Measurements from ENCODE around the gene NAA11. TPM values are rescaled to one million over a fixed set of nuclear protein-coding genes. Genes with fewer than 3 reads are reported as not detected.

NAA11 gene
- total RNA-seq, 1 donor: not detected

DNA sequence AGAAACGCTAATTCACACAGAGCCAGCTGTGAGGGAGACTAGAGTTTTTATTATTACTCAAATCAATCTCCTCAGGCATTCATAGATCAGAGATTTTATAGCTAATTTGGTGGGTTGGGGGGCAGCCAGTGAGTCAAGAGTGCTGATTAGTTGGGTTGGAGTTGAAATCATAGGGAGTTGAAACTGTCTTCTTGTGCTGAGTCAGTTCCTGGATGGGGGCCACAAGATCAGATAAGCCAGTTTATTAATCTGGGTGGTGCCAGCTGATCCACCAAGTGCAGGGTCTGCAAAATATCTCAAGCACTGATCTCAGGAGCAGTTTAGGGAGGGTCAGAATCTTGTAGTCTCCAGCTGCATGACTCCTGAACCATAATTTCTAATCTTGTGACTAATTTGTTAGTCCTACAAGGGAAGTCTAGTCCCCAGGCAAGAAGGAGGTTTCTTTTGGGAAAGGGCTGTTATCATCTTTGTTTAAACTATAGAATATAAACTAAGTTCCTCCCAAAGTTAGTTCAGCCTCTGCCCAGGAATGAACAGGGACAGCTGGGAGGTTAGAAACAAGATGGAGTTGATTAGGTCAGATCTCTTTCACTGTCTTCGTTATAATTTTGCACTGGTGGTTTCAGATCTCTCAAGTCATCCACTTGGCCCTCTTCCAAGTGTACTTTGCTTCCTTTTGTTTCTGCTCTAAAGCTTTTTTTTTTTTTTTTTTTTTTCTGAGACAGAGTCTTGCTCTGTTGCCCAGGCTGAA, 5.4 kb upstream of the NAA11 start:
- Histone ChIP-seq H3K27me3 (ENCODE audit: insufficient read depth, low read length) (no peaks in the 10 kb centered on the region), H3K4me1 (ENCODE audit: insufficient read depth, low read length) (no peaks in the 10 kb centered on the region), H3K4me3 (ENCODE audit: low read length) (no peak overlapping the region), H3K9me3 (ENCODE audit: low read depth, low read length) (no peaks in the 10 kb centered on the region)

DNA sequence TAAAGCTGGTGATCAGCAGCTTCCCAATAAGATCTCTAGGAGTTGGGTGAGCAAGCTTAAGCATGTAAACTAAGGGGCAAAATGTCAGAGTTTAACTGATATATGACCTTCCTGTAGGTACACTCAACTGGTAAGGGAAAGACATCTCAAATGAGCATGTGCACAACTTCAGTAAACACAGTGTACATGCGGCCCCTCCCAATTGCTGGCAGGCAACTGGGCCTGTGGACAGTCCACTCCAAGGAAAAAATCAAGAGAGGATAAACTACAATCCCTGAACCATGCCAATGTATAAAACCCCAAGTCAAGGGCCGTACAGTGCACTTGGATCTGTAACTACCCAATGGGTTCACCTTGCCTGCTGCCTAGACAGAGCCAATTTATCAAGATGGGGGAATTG, 4.9 kb upstream of the NAA11 start:
- no peak overlapping the region for H3K4me3 ChIP-seq (ENCODE audit: low read length)
- H3K9me3 ChIP-seq (ENCODE audit: low read depth, low read length): no peaks in the 10 kb centered on the region
- no peaks in the 10 kb centered on the region for H3K4me1 ChIP-seq (ENCODE audit: insufficient read depth, low read length)
- no peaks in the 10 kb centered on the region for H3K27me3 ChIP-seq (ENCODE audit: insufficient read depth, low read length)

GRCh38 chr4:79325436-79325835, 425 bp downstream of the NAA11 start:
- Histone ChIP-seq H3K4me3 (ENCODE audit: low read length) (no peak overlapping the region), H3K4me1 (ENCODE audit: insufficient read depth, low read length) (no peaks in the 10 kb centered on the region)

DNA sequence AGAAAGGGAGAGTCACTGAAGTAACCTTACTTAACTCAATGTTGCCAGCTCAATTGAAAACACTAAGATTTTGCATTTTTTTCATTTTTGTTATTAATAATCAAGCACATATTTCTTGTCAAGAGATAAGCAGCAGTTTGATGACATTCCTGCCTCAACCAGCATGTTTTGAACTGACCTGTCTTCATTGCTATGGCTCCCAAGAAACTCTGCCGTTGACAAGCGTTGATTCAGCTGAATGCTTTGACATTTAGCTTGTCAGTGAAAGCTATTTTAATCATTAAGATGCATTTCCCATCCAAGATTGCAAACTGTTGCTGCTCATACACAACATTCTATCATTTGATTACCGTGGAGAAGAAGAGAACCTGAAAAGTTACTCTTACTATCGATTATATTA, 5.9 kb downstream of the NAA11 start:
- Histone ChIP-seq H3K4me1 (ENCODE audit: insufficient read depth, low read length) (no peaks in the 10 kb centered on the region), H3K4me3 (ENCODE audit: low read length) (no peak overlapping the region), H3K27me3 (ENCODE audit: insufficient read depth, low read length) (no peaks in the 10 kb centered on the region), H3K9me3 (ENCODE audit: low read depth, low read length) (no peaks in the 10 kb centered on the region)

More at GRCh38 chr4:79325436-79325835, 425 bp downstream of the NAA11 start:
- H3K9me3 ChIP-seq (ENCODE audit: low read depth, low read length): no peaks in the 10 kb centered on the region
- H3K27me3 ChIP-seq (ENCODE audit: insufficient read depth, low read length): no peaks in the 10 kb centered on the region

GRCh38 chr4:79317711-79318110, 8.2 kb downstream of the NAA11 start:
- H3K4me3 ChIP-seq (ENCODE audit: low read length): no peak overlapping the region

GRCh38 chr4:79315891-79316290, 10.0 kb downstream of the NAA11 start:
- no peaks in the 10 kb centered on the region for H3K27me3 ChIP-seq (ENCODE audit: insufficient read depth, low read length)
- H3K4me1 ChIP-seq (ENCODE audit: insufficient read depth, low read length): no peaks in the 10 kb centered on the region

More at GRCh38 chr4:79317711-79318110, 8.2 kb downstream of the NAA11 start:
- Histone ChIP-seq H3K9me3 (ENCODE audit: low read depth, low read length) (no peaks in the 10 kb centered on the region), H3K27me3 (ENCODE audit: insufficient read depth, low read length) (no peaks in the 10 kb centered on the region), H3K4me1 (ENCODE audit: insufficient read depth, low read length) (no peaks in the 10 kb centered on the region)

GRCh38 chr4:79311279-79311678, 14.6 kb downstream of the NAA11 start:
- no peaks in the 10 kb centered on the region for H3K4me1 ChIP-seq (ENCODE audit: insufficient read depth, low read length)
- no peaks in the 10 kb centered on the region for H3K9me3 ChIP-seq (ENCODE audit: low read depth, low read length)
- no peak overlapping the region for H3K4me3 ChIP-seq (ENCODE audit: low read length)
- no peaks in the 10 kb centered on the region for H3K27me3 ChIP-seq (ENCODE audit: insufficient read depth, low read length)

More at GRCh38 chr4:79315891-79316290, 10.0 kb downstream of the NAA11 start:
- H3K9me3 ChIP-seq (ENCODE audit: low read depth, low read length): no peaks in the 10 kb centered on the region
- no peak overlapping the region for H3K4me3 ChIP-seq (ENCODE audit: low read length)

- no peak overlapping the region for H3K4me3 ChIP-seq (ENCODE audit: low read length)
- no peaks in the 10 kb centered on the region for H3K9me3 ChIP-seq (ENCODE audit: low read depth, low read length)
- H3K4me1 ChIP-seq (ENCODE audit: insufficient read depth, low read length): no peaks in the 10 kb centered on the region
- H3K27me3 ChIP-seq (ENCODE audit: insufficient read depth, low read length): no peaks in the 10 kb centered on the region
Measured at GRCh38 chr4:79308971-79309370, 16.9 kb downstream of the NAA11 start.

GRCh38 chr4:79308137-79308536, 17.7 kb downstream of the NAA11 start:
- H3K4me1 ChIP-seq (ENCODE audit: insufficient read depth, low read length): no peaks in the 10 kb centered on the region
- no peaks in the 10 kb centered on the region for H3K27me3 ChIP-seq (ENCODE audit: insufficient read depth, low read length)
- no peak overlapping the region for H3K4me3 ChIP-seq (ENCODE audit: low read length)
- no peaks in the 10 kb centered on the region for H3K9me3 ChIP-seq (ENCODE audit: low read depth, low read length)

GRCh38 chr4:79306795-79307194, 19.1 kb downstream of the NAA11 start:
- H3K4me3 ChIP-seq (ENCODE audit: low read length): no peak overlapping the region
- no peaks in the 10 kb centered on the region for H3K4me1 ChIP-seq (ENCODE audit: insufficient read depth, low read length)
- no peaks in the 10 kb centered on the region for H3K27me3 ChIP-seq (ENCODE audit: insufficient read depth, low read length)
- H3K9me3 ChIP-seq (ENCODE audit: low read depth, low read length): no peaks in the 10 kb centered on the region

GRCh38 chr4:79300280-79300679, 25.6 kb downstream of the NAA11 start:
- Histone ChIP-seq H3K27me3 (ENCODE audit: insufficient read depth, low read length) (no peaks in the 10 kb centered on the region), H3K9me3 (ENCODE audit: low read depth, low read length) (no peaks in the 10 kb centered on the region), H3K4me1 (ENCODE audit: insufficient read depth, low read length) (no peaks in the 10 kb centered on the region), H3K4me3 (ENCODE audit: low read length) (no peak overlapping the region)

GRCh38 chr4:79298484-79298883, 27.4 kb downstream of the NAA11 start:
- no peaks in the 10 kb centered on the region for H3K9me3 ChIP-seq (ENCODE audit: low read depth, low read length)
- H3K4me1 ChIP-seq (ENCODE audit: insufficient read depth, low read length): no peaks in the 10 kb centered on the region
- no peaks in the 10 kb centered on the region for H3K27me3 ChIP-seq (ENCODE audit: insufficient read depth, low read length)
- H3K4me3 ChIP-seq (ENCODE audit: low read length): no peak overlapping the region

- H3K27me3 ChIP-seq (ENCODE audit: insufficient read depth, low read length): no peaks in the 10 kb centered on the region
- no peaks in the 10 kb centered on the region for H3K9me3 ChIP-seq (ENCODE audit: low read depth, low read length)
- no peaks in the 10 kb centered on the region for H3K4me1 ChIP-seq (ENCODE audit: insufficient read depth, low read length)
- H3K4me3 ChIP-seq (ENCODE audit: low read length): no peak overlapping the region
Measured at GRCh38 chr4:79298027-79298426, 27.8 kb downstream of the NAA11 start.

DNA sequence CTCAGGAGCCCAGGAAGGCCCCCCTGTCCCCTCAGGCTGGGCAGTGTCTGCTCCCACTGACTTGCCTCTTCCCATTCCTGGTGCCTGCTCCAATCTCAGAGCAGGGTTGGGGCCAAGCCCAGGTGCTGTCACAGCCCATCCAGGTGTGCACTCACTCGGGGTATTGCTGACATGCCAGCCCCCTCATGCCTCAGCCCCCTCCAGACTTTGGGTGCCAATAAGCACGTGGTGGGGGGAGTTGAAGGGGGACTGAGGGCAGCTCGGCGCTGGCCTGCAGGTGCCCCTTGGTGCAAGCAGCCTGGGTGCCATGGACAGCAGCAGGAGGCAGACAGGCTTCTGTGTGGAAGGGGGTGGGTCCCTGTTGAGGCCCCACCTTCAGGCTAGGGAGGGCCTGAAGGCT, 28.4 kb downstream of the NAA11 start:
- Histone ChIP-seq H3K4me3 (ENCODE audit: low read length) (no peak overlapping the region), H3K9me3 (ENCODE audit: low read depth, low read length) (no peaks in the 10 kb centered on the region), H3K4me1 (ENCODE audit: insufficient read depth, low read length) (no peaks in the 10 kb centered on the region), H3K27me3 (ENCODE audit: insufficient read depth, low read length) (no peaks in the 10 kb centered on the region)

DNA sequence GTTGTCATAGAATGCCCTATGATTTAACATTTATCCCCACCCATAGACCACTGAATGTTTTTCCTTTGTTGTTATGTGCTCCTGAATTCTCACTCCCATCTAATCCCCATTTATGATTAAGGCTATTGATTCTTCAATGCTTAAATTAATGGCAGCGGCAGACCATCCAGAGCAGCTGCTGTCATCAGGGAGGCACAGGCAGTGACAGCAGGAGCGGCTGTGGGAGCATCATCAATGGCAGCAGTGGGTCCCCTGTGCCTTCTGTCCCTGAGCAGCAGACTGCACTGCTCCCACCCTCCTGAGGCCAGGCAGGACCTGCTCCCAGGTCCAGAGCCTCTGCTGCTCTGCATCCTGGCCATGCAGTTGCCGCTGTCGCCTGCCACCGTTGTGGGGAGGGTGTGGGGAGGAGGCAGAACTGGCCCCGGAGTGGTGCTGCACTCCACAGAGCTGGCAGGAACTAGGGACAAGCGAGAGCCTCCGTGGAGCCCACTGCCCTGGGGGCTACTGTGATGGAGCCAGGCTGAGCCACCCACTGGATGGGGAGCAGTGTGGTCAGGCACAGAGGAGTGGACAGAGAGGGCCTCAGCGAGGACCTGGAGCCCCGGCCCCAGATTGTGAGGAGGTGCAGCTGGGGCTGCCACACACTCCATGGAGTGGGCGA, 29.0 kb downstream of the NAA11 start:
- Histone ChIP-seq H3K27me3 (ENCODE audit: insufficient read depth, low read length) (no peaks in the 10 kb centered on the region), H3K4me3 (ENCODE audit: low read length) (no peak overlapping the region), H3K4me1 (ENCODE audit: insufficient read depth, low read length) (no peaks in the 10 kb centered on the region), H3K9me3 (ENCODE audit: low read depth, low read length) (no peaks in the 10 kb centered on the region)

DNA sequence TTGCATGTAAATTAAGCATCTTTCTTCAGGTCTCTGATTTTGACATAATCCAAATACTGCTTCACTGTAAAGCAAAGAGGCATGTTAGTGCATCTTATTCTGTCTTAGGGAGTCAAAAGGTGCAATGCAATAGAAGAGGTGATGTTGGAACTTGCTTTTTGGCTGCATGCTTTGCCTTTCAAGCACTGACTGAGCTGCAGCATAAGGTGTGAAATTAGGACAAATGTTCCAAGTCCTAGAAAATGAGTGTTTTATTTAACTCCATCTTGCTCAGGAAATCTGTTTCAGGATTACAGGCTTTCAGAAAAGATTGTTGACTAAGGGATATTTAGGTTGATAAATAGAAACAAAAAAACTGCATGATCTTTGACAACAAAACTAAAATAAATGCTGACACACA, 30.8 kb downstream of the NAA11 start:
- Histone ChIP-seq H3K27me3 (ENCODE audit: insufficient read depth, low read length) (no peaks in the 10 kb centered on the region), H3K4me3 (ENCODE audit: low read length) (no peak overlapping the region), H3K4me1 (ENCODE audit: insufficient read depth, low read length) (no peaks in the 10 kb centered on the region), H3K9me3 (ENCODE audit: low read depth, low read length) (no peaks in the 10 kb centered on the region)
